Epithelial cell of proximal tubule (primary cell): ENCODE results near the gene XG. TPM values are rescaled to one million over a fixed set of nuclear protein-coding genes. Genes with fewer than 3 reads are reported as not detected.
A peak's percentile ranks its signal among the peaks of the same experiment; 100 is the strongest.
"Not testable (repeated sequence)": the region's sequence is repeated elsewhere in the genome, so short reads cannot be mapped to it uniquely, and the experiment has no call there.

Experiments used
- DNase-seq: peaks from one replicate; pipeline ENCODE4 v3.0.0-alpha.2; 2011; ENCODE audit warnings: low read depth
- H3K4me3 ChIP-seq: 2 replicates; pipeline ENCODE4 v1.5.1; 2011; ENCODE audit warnings: low read depth, mild to moderate bottlenecking, low read length
- total RNA-seq: library from RNA; depleted of rRNA; stranded (reverse); fragments of >200 nt; gene quantifications from 2 replicates; pipeline ENCODE4 v1.2.3, GENCODE V29; 2015
- TF ChIP-seq, protein P1 (sequence below): conservative IDR thresholded peaks from 2 replicates; pipeline ENCODE4 v1.5.1; 2012; ENCODE audit warnings: low read depth, mild to moderate bottlenecking, low read length

XG gene
- total RNA-seq, 1 donor from 2014 or later, result not detected

DNA sequence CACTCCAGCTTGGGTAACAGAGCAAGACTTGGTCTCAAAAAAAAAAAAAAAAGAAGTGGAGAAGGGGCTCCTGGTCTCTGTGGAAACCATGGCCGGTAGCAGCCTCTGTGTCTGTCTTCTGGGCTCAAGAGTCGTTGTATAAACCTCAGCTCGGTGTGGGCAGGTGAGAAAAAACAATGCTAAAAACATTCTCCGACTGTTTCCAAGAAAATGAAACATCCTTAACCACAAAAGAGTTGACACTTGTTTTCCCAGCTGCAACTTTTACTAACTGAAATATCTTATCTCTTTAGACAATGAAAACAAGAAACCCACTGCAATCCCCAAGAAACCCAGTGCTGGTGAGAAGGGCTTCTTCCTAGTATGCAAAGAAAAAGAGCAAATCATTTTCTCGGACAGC, 34.5 kb upstream of the XG start:
- TF ChIP-seq, protein P1, sequence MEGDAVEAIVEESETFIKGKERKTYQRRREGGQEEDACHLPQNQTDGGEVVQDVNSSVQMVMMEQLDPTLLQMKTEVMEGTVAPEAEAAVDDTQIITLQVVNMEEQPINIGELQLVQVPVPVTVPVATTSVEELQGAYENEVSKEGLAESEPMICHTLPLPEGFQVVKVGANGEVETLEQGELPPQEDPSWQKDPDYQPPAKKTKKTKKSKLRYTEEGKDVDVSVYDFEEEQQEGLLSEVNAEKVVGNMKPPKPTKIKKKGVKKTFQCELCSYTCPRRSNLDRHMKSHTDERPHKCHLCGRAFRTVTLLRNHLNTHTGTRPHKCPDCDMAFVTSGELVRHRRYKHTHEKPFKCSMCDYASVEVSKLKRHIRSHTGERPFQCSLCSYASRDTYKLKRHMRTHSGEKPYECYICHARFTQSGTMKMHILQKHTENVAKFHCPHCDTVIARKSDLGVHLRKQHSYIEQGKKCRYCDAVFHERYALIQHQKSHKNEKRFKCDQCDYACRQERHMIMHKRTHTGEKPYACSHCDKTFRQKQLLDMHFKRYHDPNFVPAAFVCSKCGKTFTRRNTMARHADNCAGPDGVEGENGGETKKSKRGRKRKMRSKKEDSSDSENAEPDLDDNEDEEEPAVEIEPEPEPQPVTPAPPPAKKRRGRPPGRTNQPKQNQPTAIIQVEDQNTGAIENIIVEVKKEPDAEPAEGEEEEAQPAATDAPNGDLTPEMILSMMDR, result no peak
- DNase-seq, result no peak
- no peak overlapping the region for H3K4me3 ChIP-seq

GRCh38 chrX:2718821-2719220, 33.0 kb upstream of the XG start:
- H3K4me3 ChIP-seq, result no peak overlapping the region
- TF ChIP-seq, protein P1, result no peak
- DNase-seq, result no peak

GRCh38 chrX:2719774-2720447, 31.9 kb upstream of the XG start:
- no peak overlapping the region for H3K4me3 ChIP-seq
- TF ChIP-seq, protein P1, result no peak
- DNase-seq, result no peak

DNA sequence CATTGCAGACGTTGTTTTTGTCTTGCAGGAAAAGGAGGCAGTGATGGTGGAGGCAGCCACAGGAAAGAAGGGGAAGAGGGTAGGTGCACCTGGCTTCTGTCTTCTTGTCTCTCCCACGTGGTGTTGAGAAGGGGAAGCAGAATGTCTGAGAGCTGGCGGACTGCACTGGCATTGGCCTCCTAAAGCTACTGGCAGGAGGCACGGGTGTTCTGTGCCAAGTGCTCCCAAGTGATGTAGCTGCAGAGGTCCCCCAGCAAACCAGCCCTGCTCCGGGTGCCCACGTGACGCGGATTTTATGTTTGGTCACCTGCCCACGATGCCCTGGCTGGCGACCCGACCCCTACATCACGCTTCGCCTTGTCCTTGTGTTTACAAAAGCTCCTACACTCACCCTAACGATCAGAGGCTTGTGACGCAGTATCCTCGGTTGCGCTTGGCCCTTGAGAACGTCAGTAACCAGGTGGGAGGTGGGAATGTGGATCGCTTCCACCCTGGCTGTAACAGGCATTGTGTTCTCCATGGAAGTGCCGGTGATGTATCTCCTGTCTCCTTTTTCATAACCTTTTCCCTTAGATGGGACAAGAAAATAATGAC, 28.5 kb upstream of the XG start:
- no peak overlapping the region for H3K4me3 ChIP-seq
- TF ChIP-seq, protein P1, result no peak
- DNase-seq, result no peak

DNA sequence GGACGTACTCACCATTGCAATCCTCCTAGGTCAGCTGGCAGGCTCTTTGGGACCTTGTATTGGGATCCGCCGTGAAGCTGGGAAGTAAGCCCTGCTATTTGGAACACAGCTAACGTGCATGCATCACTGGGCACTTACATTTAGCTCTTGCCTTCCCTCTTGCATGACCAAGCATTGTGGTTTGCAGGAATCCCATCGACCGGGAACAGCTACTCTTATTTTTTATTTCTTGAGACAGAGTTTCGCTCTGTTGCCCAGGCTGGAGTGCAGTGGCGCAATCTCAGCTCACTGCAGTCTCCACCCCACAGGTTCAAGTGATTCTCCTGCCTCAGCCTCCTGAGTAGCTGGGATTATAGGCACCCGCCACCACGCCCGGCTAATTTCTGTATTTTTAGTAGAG, 24.6 kb upstream of the XG start:
- DNase-seq, result peak; percentile 66
- not testable (repeated sequence) for H3K4me3 ChIP-seq

- TF ChIP-seq, protein P1, result no peak
- no peak overlapping the region for H3K4me3 ChIP-seq
- DNase-seq, result no peak
These were observed 19.8 kb upstream of the XG start for GRCh38 chrX:2732076-2732475.

GRCh38 chrX:2732649-2733048, 19.2 kb upstream of the XG start:
- TF ChIP-seq, protein P1, result no peak
- no peak overlapping the region for H3K4me3 ChIP-seq
- DNase-seq, result no peak
